HG03565 (cell line): Measurements from ENCODE around the gene ARL17B.
"Not testable (repeated sequence)": the region's sequence is repeated elsewhere in the genome, so short reads cannot be mapped to it uniquely, and the experiment has no call there.

Source experiments
- ATAC-seq: cut with Tn5 transposase; IDR thresholded peaks from one replicate; pipeline ENCODE4 v1.9.1; 2021; ENCODE audit warnings: mild to moderate bottlenecking, moderate library complexity; ENCODE audit not compliant: unreplicated experiment

The ARL17B gene

GRCh38 chr17:46252804-46253203, 108.8 kb downstream of the ARL17B start:
- ATAC-seq: not testable (repeated sequence)

GRCh38 chr17:46249153-46249552, 112.4 kb downstream of the ARL17B start:
- ATAC-seq: not testable (repeated sequence)

GRCh38 chr17:46244949-46245768, 116.4 kb downstream of the ARL17B start:
- ATAC-seq: not testable (repeated sequence)

GRCh38 chr17:46244339-46244913, 117.1 kb downstream of the ARL17B start:
- ATAC-seq: not testable (repeated sequence)

- not testable (repeated sequence) for ATAC-seq
Observed at GRCh38 chr17:46243928-46244327, 117.6 kb downstream of the ARL17B start.

- not testable (repeated sequence) for ATAC-seq
Observed at GRCh38 chr17:46243505-46243904, 118.1 kb downstream of the ARL17B start.

GRCh38 chr17:46231359-46231758, 130.2 kb downstream of the ARL17B start:
- ATAC-seq: not testable (repeated sequence)

GRCh38 chr17:46225274-46225794, 136.2 kb downstream of the ARL17B start:
- ATAC-seq: peak; percentile 98

- ATAC-seq: peak; percentile 8
Observed at GRCh38 chr17:46224864-46225263, 136.7 kb downstream of the ARL17B start.
